Measurements from ENCODE around the gene NR0B2. TPM values are rescaled to one million over a fixed set of nuclear protein-coding genes. Genes with fewer than 3 reads are reported as not detected.

Gene NR0B2
- total and polyA plus RNA-seq, 2 of the 13 experiments (the other 11 are each of a cell fraction or from before 2014, with no cell fraction given): 72.5 to 133 TPM

DNA sequence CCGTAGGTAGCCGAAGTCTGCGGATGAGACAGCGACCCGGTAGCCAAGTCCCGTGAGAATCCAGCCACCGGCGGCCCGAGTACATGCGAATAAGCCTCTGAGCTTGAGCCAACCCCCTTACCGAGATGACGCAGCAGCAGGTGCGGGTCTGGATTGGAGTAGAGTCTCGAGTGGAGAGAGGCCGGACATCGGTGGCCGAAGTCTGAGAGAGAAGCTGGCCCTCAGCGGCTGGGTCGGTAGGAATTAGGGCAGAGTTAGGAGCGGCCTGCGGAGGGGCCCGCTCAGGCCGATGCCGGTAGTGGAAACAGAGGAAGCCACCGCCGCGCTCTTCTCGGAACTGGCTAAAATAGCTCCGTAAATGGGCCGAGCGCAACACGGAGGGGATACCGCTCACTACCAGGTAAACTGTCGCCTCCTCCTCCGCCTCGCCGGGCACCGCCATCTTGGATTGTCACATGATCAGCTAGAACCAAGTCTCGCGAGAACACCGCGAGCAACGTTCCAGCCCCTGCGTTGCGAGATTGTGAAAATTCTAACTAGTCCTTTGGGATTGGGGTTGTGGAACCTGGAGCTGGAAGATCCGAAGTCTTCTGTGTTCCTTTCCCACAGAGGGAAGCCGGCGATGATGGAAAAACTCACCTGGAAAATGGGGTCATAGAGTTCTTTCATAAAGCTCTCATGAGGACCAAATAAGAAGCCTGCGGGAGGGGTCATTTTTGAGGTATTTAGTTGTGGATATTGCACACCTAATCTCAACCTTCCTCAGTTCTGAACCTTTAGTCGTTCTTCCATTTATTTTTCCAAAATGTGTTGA, 13.6 kb downstream of the NR0B2 start, which contains the start of gene GPATCH3 (continued):
- 0 out of 2 replicates have a peak, but pooled peaks have one; percentile 44 for TF ChIP-seq ZBTB2 (CRISPR knock-in tag; IDR thresholded peaks at IDR 0.05; ENCODE audit: low read depth)
- TF ChIP-seq MLX (CRISPR knock-in tag; IDR thresholded peaks at IDR 0.05): peak; percentile 63; the same call in 1 of the 2 replicates
- TF ChIP-seq CEBPG (CRISPR knock-in tag; IDR thresholded peaks at IDR 0.05): peak; percentile 87
- no peak for TF ChIP-seq GPBP1L1 (CRISPR knock-in tag; IDR thresholded peaks at IDR 0.05)
- TF ChIP-seq MTA1 (CRISPR knock-in tag; IDR thresholded peaks at IDR 0.05; ENCODE audit: borderline replicate concordance): 0 out of 2 replicates have a peak, but pooled peaks have one; percentile 19
- peak; percentile 71 for TF ChIP-seq ARID5B (CRISPR knock-in tag; IDR thresholded peaks at IDR 0.05)
- TF ChIP-seq ZNF792 (CRISPR knock-in tag; IDR thresholded peaks at IDR 0.05): peak; percentile 89
- no peak for TF ChIP-seq ZNF30 (CRISPR knock-in tag; IDR thresholded peaks at IDR 0.05)
- TF ChIP-seq, protein P1, sequence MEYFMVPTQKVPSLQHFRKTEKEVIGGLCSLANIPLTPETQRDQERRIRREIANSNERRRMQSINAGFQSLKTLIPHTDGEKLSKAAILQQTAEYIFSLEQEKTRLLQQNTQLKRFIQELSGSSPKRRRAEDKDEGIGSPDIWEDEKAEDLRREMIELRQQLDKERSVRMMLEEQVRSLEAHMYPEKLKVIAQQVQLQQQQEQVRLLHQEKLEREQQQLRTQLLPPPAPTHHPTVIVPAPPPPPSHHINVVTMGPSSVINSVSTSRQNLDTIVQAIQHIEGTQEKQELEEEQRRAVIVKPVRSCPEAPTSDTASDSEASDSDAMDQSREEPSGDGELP (IDR thresholded peaks at IDR 0.05; ENCODE audit: borderline replicate concordance, low read depth): no peak; the same call in 1 of the 2 replicates
- TF ChIP-seq ZNF557 (CRISPR knock-in tag; IDR thresholded peaks at IDR 0.05): no peak
- TF ChIP-seq PHF5A (CRISPR knock-in tag; IDR thresholded peaks at IDR 0.05; ENCODE audit: low read depth, unreplicated experiment): no peak
- TF ChIP-seq, protein P2, sequence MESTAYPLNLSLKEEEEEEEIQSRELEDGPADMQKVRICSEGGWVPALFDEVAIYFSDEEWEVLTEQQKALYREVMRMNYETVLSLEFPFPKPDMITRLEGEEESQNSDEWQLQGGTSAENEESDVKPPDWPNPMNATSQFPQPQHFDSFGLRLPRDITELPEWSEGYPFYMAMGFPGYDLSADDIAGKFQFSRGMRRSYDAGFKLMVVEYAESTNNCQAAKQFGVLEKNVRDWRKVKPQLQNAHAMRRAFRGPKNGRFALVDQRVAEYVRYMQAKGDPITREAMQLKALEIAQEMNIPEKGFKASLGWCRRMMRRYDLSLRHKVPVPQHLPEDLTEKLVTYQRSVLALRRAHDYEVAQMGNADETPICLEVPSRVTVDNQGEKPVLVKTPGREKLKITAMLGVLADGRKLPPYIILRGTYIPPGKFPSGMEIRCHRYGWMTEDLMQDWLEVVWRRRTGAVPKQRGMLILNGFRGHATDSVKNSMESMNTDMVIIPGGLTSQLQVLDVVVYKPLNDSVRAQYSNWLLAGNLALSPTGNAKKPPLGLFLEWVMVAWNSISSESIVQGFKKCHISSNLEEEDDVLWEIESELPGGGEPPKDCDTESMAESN (CRISPR knock-in tag; conservative IDR thresholded peaks at IDR 0.05): peak; percentile 68
- no peak for TF ChIP-seq FOSL1 (CRISPR knock-in tag; IDR thresholded peaks at IDR 0.05; ENCODE audit: borderline replicate concordance)
- TF ChIP-seq ZNF280B (CRISPR knock-in tag; IDR thresholded peaks at IDR 0.05; ENCODE audit: borderline replicate concordance): peak; percentile 74; the same call in 1 of the 2 replicates
- no peak for TF ChIP-seq FOXK2 (IDR thresholded peaks at IDR 0.05)
- no peak for TF ChIP-seq TRIM24 (CRISPR knock-in tag; IDR thresholded peaks at IDR 0.05)
- TF ChIP-seq MED1 (CRISPR knock-in tag; IDR thresholded peaks at IDR 0.05): peak; percentile 81

All from HepG2 (cell line).